SK-N-SH (cell line): Measurements from ENCODE around the gene MYO1D. TPM values are rescaled to one million over a fixed set of nuclear protein-coding genes. Genes with fewer than 3 reads are reported as not detected.

Source experiments
- CTCF ChIA-PET: fragments of 300-600, 350-600 bp; formaldehyde crosslinking; extraction: SDS; loops from one replicate; lab custom pipeline; 2021; lab: Yijun Ruan, JAX
- POLR2A ChIA-PET: fragments of 350-600 bp; sonication (Branson Sonifier 250); formaldehyde crosslinking; extraction: SDS; loops from one replicate; lab custom pipeline; 2020; ENCODE audit warnings: antibody characterized with exemption, inconsistent platforms; lab: Yijun Ruan, JAX
- DNase-seq: peaks from one replicate; pipeline ENCODE4 v3.0.0; 2012
- H2AFZ ChIP-seq: fragments of 200-600 bp; sonication (generic); 2 replicates; pipeline ENCODE4 v1.8.1; 2016; ENCODE audit warnings: antibody characterized with exemption, mild to moderate bottlenecking, low read depth
- H3F3A ChIP-seq: fragments of 200-600 bp; sonication (generic); replicated peaks from 2 replicates; pipeline ENCODE3; 2016; ENCODE audit warnings: antibody characterized with exemption, mild to moderate bottlenecking; ENCODE audit not compliant: insufficient read depth
- H3K27ac ChIP-seq, 2 experiments: fragments of 200-500 bp in 1 of 2; fragments of 200-600 bp in 1 of 2; sonication (Bioruptor generic) in 1 of 2; sonication (generic), shearing (Covaris generic) in 1 of 2; 2 replicates each; pipeline versions ENCODE4 v1.5.1 to v1.6.1; 2014 to 2016; ENCODE audit warnings: low read depth in 2 of 2, inconsistent platforms in 1 of 2, low read length in 1 of 2, mild to moderate bottlenecking in 1 of 2, mixed read lengths in 1 of 2
- H3K27me3 ChIP-seq: fragments of 200-600 bp; sonication (generic), shearing (Covaris generic); 2 replicates; pipeline ENCODE4 v1.6.1; 2016; ENCODE audit warnings: mixed run types; ENCODE audit not compliant: insufficient read depth
- H3K36me3 ChIP-seq, 2 experiments: fragments of 200-500 bp in 1 of 2; fragments of 200-600 bp in 1 of 2; sonication (Bioruptor generic) in 1 of 2; sonication (generic) in 1 of 2; replicated peaks in 1 of 2; 2 replicates each; pipeline versions ENCODE3 to v1.5.1; 2014 to 2016; ENCODE audit warnings: low read length in 1 of 2, mild to moderate bottlenecking in 1 of 2; ENCODE audit not compliant: insufficient read depth in 2 of 2, control insufficient read depth in 1 of 2
- H3K4me1 ChIP-seq, 2 experiments: fragments of 200-500 bp in 1 of 2; fragments of 200-600 bp in 1 of 2; sonication (Bioruptor generic) in 1 of 2; sonication (generic), shearing (Covaris generic) in 1 of 2; 2 replicates each; pipeline versions ENCODE4 v1.5.1 to v1.6.1; 2014 to 2016; ENCODE audit warnings: low read depth in 1 of 2, low read length in 1 of 2, mixed run types in 1 of 2; ENCODE audit not compliant: insufficient read depth in 2 of 2, control insufficient read depth in 1 of 2
- H3K4me2 ChIP-seq: fragments of 200-600 bp; sonication (generic), shearing (Covaris generic); 2 replicates; pipeline ENCODE4 v1.6.1; 2017; ENCODE audit warnings: mixed run types
- H3K4me3 ChIP-seq, 2 experiments: fragments of 200-500 bp in 1 of 2; fragments of 200-600 bp in 1 of 2; sonication (Bioruptor generic) in 1 of 2; sonication (generic), shearing (Covaris generic) in 1 of 2; 2 replicates each; pipeline versions ENCODE4 v1.5.1 to v1.8.1; 2014 to 2016; ENCODE audit warnings: low read depth in 2 of 2, inconsistent platforms in 1 of 2, low read length in 1 of 2, mild to moderate bottlenecking in 1 of 2, mixed read lengths in 1 of 2, moderate library complexity in 1 of 2
- H3K79me2 ChIP-seq: fragments of 200-600 bp; sonication (generic); 2 replicates; pipeline ENCODE4 v1.8.1; 2017; ENCODE audit warnings: mild to moderate bottlenecking; ENCODE audit not compliant: insufficient read depth
- H3K9ac ChIP-seq: fragments of 200-600 bp; sonication (generic); 2 replicates; pipeline ENCODE4 v1.6.1; 2017; ENCODE audit warnings: mixed run types
- H3K9me2 ChIP-seq: fragments of 200-600 bp; sonication (generic); 2 replicates; pipeline ENCODE4 v1.6.1; 2017; ENCODE audit warnings: mixed run types
- H3K9me3 ChIP-seq: fragments of 200-600 bp; sonication (generic); 2 replicates; pipeline ENCODE4 v1.6.1; 2017; ENCODE audit warnings: mixed run types, mild to moderate bottlenecking, moderate library complexity
- H4K20me1 ChIP-seq: fragments of 200-600 bp; sonication (generic); 2 replicates; pipeline ENCODE4 v1.6.1; 2017; ENCODE audit warnings: mild to moderate bottlenecking, mixed run types; ENCODE audit not compliant: insufficient read depth
- CHD2 ChIP-seq: fragments of 150-350 bp; IDR thresholded peaks from 2 replicates; pipeline ENCODE4 v1.6.1; 2018; ENCODE audit warnings: low read length; ENCODE audit not compliant: partially characterized antibody
- CTCF ChIP-seq: fragments of 200-600 bp; sonication (generic); IDR thresholded peaks from 2 replicates; pipeline ENCODE4 v1.6.1; 2017; ENCODE audit warnings: antibody characterized with exemption, mild to moderate bottlenecking, moderate library complexity
- ELF1 ChIP-seq: IDR thresholded peaks from 2 replicates; pipeline ENCODE4 v1.4.0; 2012
- EP300 ChIP-seq, 2 experiments: IDR thresholded peaks; 2 replicates each; pipeline versions ENCODE4 v1.4.0 to v1.6.1; 2012; ENCODE audit warnings: borderline replicate concordance in 1 of 2, low read depth in 1 of 2, low read length in 1 of 2
- FOXJ3 ChIP-seq: sonication (generic); formaldehyde crosslinking; IDR thresholded peaks from 2 replicates; pipeline ENCODE4 v1.5.1; 2020; ENCODE audit warnings: mild to moderate bottlenecking, missing genetic modification reagents
- GATA2 ChIP-seq: sonication (generic); formaldehyde crosslinking; IDR thresholded peaks from 2 replicates; pipeline ENCODE4 v1.5.0; 2020; ENCODE audit warnings: mild to moderate bottlenecking, missing genetic modification reagents
- JUND ChIP-seq: IDR thresholded peaks from 2 replicates; pipeline ENCODE4 v1.4.0; 2012
- NRF1 ChIP-seq: IDR thresholded peaks from 2 replicates; pipeline ENCODE4 v1.6.1; 2012; ENCODE audit warnings: low read depth, mild to moderate bottlenecking, low read length
- POLR2AphosphoS5 ChIP-seq: IDR thresholded peaks from 2 replicates; pipeline ENCODE4 v1.6.1; 2012; ENCODE audit warnings: low read depth, low read length
- REST ChIP-seq: IDR thresholded peaks from 2 replicates; pipeline ENCODE4 v1.6.1; 2012; ENCODE audit warnings: mild to moderate bottlenecking, low read depth, low read length, moderate library complexity
- RFX5 ChIP-seq: IDR thresholded peaks from 2 replicates; pipeline ENCODE4 v1.6.1; 2012; ENCODE audit warnings: mild to moderate bottlenecking, improper control_type of control experiment, low read length
- SMC3 ChIP-seq: IDR thresholded peaks from 2 replicates; pipeline ENCODE4 v1.6.1; 2012; ENCODE audit warnings: low read depth, low read length, improper control_type of control experiment
- TCF12 ChIP-seq: IDR thresholded peaks from 2 replicates; pipeline ENCODE4 v1.4.0; 2012
- USF1 ChIP-seq: IDR thresholded peaks from 2 replicates; pipeline ENCODE4 v1.4.0; 2012; ENCODE audit warnings: low read depth, borderline replicate concordance
- USF2 ChIP-seq: fragments of 150-350 bp; IDR thresholded peaks from 2 replicates; pipeline ENCODE4 v1.6.1; 2017; ENCODE audit warnings: antibody characterized with exemption, low read length, low read depth, borderline replicate concordance
- WGBS: methylation state at CpG from one replicate; pipeline ENCODE4 v1.1.6; 2017; ENCODE audit warnings: low lambda C conversion rate; 5-methylcytosine and 5-hydroxymethylcytosine counted together
- polyA plus RNA-seq, 3 experiments: library from polyadenylated mRNA; depleted of rRNA; stranded (reverse); fragments of >200 nt; gene quantifications; 2 replicates each; pipeline ENCODE4 v1.2.3, GENCODE V29; 2012

The MYO1D gene
- polyA plus RNA-seq, 1 of the 3 experiments (the other 2 are of a cell fraction), result 20.4 TPM

- H3K9ac ChIP-seq, result no peak overlapping the region
- POLR2A ChIA-PET, result interaction anchor here (0.7 kb wide), 1 partner anchor 285 kb away, joined by 4 read pairs; the partner anchor contains the start of gene CDK5R1
- TF ChIP-seq CHD2, result no peak
- TF ChIP-seq SMC3, result no peak
- no peak for TF ChIP-seq USF2
- no peak for TF ChIP-seq JUND
- TF ChIP-seq TCF12, result no peak
- TF ChIP-seq EP300 (IDR thresholded peaks at IDR 0.05; ENCODE audit: borderline replicate concordance in 1 of 2, low read depth in 1 of 2, low read length in 1 of 2), result no peak
- no peak for TF ChIP-seq FOXJ3 (CRISPR knock-in tag)
- TF ChIP-seq GATA2, result no peak
- no peak for TF ChIP-seq ELF1
- no peak for TF ChIP-seq REST
- no peak for TF ChIP-seq CTCF
- TF ChIP-seq RFX5, result no peak
- no peak for TF ChIP-seq NRF1
- TF ChIP-seq USF1, result no peak
- TF ChIP-seq POLR2AphosphoS5, result no peak
- 76% methylated on average over 2 of the region's 2 CpGs for WGBS
- CTCF ChIA-PET, result interaction anchor here (1.0 to 5.8 kb wide), 8 partner anchors 11 to 309 kb away, joined by 3 to 43 read pairs (median 11); partner anchors contain the start of gene MYO1D
- no peak for DNase-seq
- no peaks in the 10 kb centered on the region for H3K27me3 ChIP-seq
- no peaks in the 10 kb centered on the region; a peak in 1 of 4 replicates for H3K4me1 ChIP-seq
- no peaks in the 10 kb centered on the region for H3F3A ChIP-seq
- peaks cover 18 to 29% of the 10 kb centered on the region in 2 experiments for H3K36me3 ChIP-seq
- no peaks in the 10 kb centered on the region for H4K20me1 ChIP-seq
- H3K9me3 ChIP-seq, result no peaks in the 10 kb centered on the region
- no peak overlapping the region for H3K4me3 ChIP-seq
- no peaks in the 10 kb centered on the region for H3K79me2 ChIP-seq
- H3K27ac ChIP-seq, result no peak overlapping the region
- H3K4me2 ChIP-seq, result no peak overlapping the region
- H2AFZ ChIP-seq, result no peak overlapping the region
- H3K9me2 ChIP-seq, result no peaks in the 10 kb centered on the region
Measured at GRCh38 chr17:32771396-32771795, 105.5 kb downstream of the MYO1D start.
